HL-60/S4 (cell line): ENCODE results near the gene PARP16.
"Not testable (repeated sequence)": the region's sequence is repeated elsewhere in the genome, so short reads cannot be mapped to it uniquely, and the experiment has no call there.

Experiments used
- in situ Hi-C: fragments of 300-500 bp; cut with MboI; formaldehyde crosslinking; loops from 2 replicates; pipeline ENCODE4 v1.14.3; 2022; ENCODE audit warnings: low sequenced_read_pairs

PARP16 gene

GRCh38 chr15:65285291-65286068, 1.2 kb downstream of the PARP16 start:
- in situ Hi-C loops, result no loop called here

- in situ Hi-C loops, result loop anchor here (5.0 kb wide), 1 partner anchor 81 kb away; no protein-coding TSS in a partner anchor
Measured at GRCh38 chr15:65278480-65278879, 8.2 kb downstream of the PARP16 start.

GRCh38 chr15:65277015-65277414, 9.7 kb downstream of the PARP16 start:
- in situ Hi-C loops, result loop anchor here (5.0 kb wide), 1 partner anchor 80 kb away; no protein-coding TSS in a partner anchor

- in situ Hi-C loops, result loop anchor here (5.0 kb wide), 1 partner anchor 78 kb away; no protein-coding TSS in a partner anchor
Measured at GRCh38 chr15:65275728-65276126, 11.0 kb downstream of the PARP16 start.

- in situ Hi-C loops, result loop anchor here (5.0 kb wide), 1 partner anchor 78 kb away; no protein-coding TSS in a partner anchor
Measured at GRCh38 chr15:65275104-65275727, 11.5 kb downstream of the PARP16 start.

- in situ Hi-C loops, result not testable (repeated sequence)
Measured at GRCh38 chr15:65270811-65271545, 15.7 kb downstream of the PARP16 start.

- in situ Hi-C loops, result no loop called here
Measured at GRCh38 chr15:65268411-65268810, 18.3 kb downstream of the PARP16 start.

GRCh38 chr15:65266469-65266868, 20.2 kb downstream of the PARP16 start:
- in situ Hi-C loops, result no loop called here

GRCh38 chr15:65264863-65265430, 21.7 kb downstream of the PARP16 start:
- in situ Hi-C loops, result no loop called here

GRCh38 chr15:65263313-65263712, 23.4 kb downstream of the PARP16 start:
- in situ Hi-C loops, result no loop called here

- in situ Hi-C loops, result no loop called here
Measured at GRCh38 chr15:65260968-65261367, 25.7 kb downstream of the PARP16 start.

- in situ Hi-C loops, result loop anchor here (10.0 kb wide), 1 partner anchor 65 kb away; no protein-coding TSS in a partner anchor
Measured at GRCh38 chr15:65259367-65259797, 27.3 kb downstream of the PARP16 start.

- in situ Hi-C loops, result loop anchor here (10.0 kb wide), 1 partner anchor 64 kb away; no protein-coding TSS in a partner anchor
Measured at GRCh38 chr15:65258375-65259262, 28.1 kb downstream of the PARP16 start.

- in situ Hi-C loops, result loop anchor here (10.0 kb wide), 1 partner anchor 61 kb away; no protein-coding TSS in a partner anchor
Measured at GRCh38 chr15:65255486-65256140, 31.1 kb downstream of the PARP16 start.

- in situ Hi-C loops, result loop anchor here (10.0 kb wide), 1 partner anchor 60 kb away; no protein-coding TSS in a partner anchor
Measured at GRCh38 chr15:65254758-65255157, 31.9 kb downstream of the PARP16 start.

GRCh38 chr15:65254356-65254755, 32.3 kb downstream of the PARP16 start:
- in situ Hi-C loops, result loop anchor here (10.0 kb wide), 1 partner anchor 60 kb away; no protein-coding TSS in a partner anchor

GRCh38 chr15:65249641-65250040, 37.0 kb downstream of the PARP16 start:
- in situ Hi-C loops, result loop anchor here (10.0 kb wide), 1 partner anchor 55 kb away; no protein-coding TSS in a partner anchor

GRCh38 chr15:65248511-65249255, 38.0 kb downstream of the PARP16 start:
- in situ Hi-C loops, result no loop called here
